Testis (tissue), 3 donors: ENCODE data around the gene OR10G3. TPM values are rescaled to one million over a fixed set of nuclear protein-coding genes. Genes with fewer than 3 reads are reported as not detected.

Experiments
- DNase-seq: peaks from one replicate; pipeline ENCODE4 v3.0.0-alpha.2; 2019
- H3K27ac ChIP-seq, 2 donors: fragments of 200-600 bp; sonication (generic); one replicate each; pipeline ENCODE4 v1.5.1; 2019
- H3K27me3 ChIP-seq: fragments of 200-600 bp; sonication (generic); one replicate; pipeline ENCODE4 v1.5.1; 2019
- H3K36me3 ChIP-seq: fragments of 200-600 bp; sonication (generic); one replicate; pipeline ENCODE4 v1.5.1; 2017; ENCODE audit warnings: low read depth; ENCODE audit errors: missing control alignments
- H3K4me1 ChIP-seq: fragments of 200-600 bp; sonication (generic); one replicate; pipeline ENCODE4 v1.5.1; 2019
- H3K4me3 ChIP-seq, 2 donors: fragments of 200-600 bp; sonication (generic); one replicate each; pipeline ENCODE4 v1.5.1; 2017 to 2019
- H3K9me3 ChIP-seq: fragments of 200-600 bp; sonication (generic); one replicate; pipeline ENCODE4 v1.5.1; 2017
- POLR2A ChIP-seq: fragments of 450-650 bp; IDR thresholded peaks from one replicate; pipeline ENCODE4 v1.6.1; 2017; ENCODE audit warnings: antibody characterized with exemption, mild to moderate bottlenecking, moderate library complexity
- WGBS, 2 donors: methylation state at CpG; one replicate each; pipeline ENCODE4 v1.1.5; 2018; 5-methylcytosine and 5-hydroxymethylcytosine counted together
- intact Hi-C: fragments of 100-400 bp; cut with DNase I; formaldehyde crosslinking; loops from one replicate; pipeline ENCODE4 v1.15.1; 2023; ENCODE audit warnings: low total_unique reads
- polyA plus RNA-seq: library from polyadenylated mRNA; stranded (reverse); fragments of 350-450 nt; fragmentation: Illumina TruSeq; extraction: RNeasy Lipid Tissue Mini Kit (QIAGEN cat#74804); gene quantifications from one replicate; pipeline ENCODE4 v1.2.3, GENCODE V29; 2014; ENCODE audit warnings: low read depth, low replicate concordance; ENCODE audit not compliant: insufficient read depth
- total RNA-seq, 2 donors: library from RNA; depleted of rRNA; stranded (reverse); fragments of >200 nt; gene quantifications; one replicate each; pipeline ENCODE4 v1.2.3, GENCODE V29; 2016
- TF ChIP-seq, protein P1 (sequence below), 3 experiments: fragments of 450-650 bp in 2 of 3; fragments of 200-600 bp in 1 of 3; sonication (generic) in 1 of 3; IDR thresholded peaks; one replicate each; pipeline ENCODE4 v1.5.1; 2016 to 2019; ENCODE audit warnings: antibody characterized with exemption in 3 of 3, mild to moderate bottlenecking in 2 of 3, moderate library complexity in 1 of 3

Gene OR10G3
- total and polyA plus RNA-seq, 3 donors from 2014 or later = not detected

DNA sequence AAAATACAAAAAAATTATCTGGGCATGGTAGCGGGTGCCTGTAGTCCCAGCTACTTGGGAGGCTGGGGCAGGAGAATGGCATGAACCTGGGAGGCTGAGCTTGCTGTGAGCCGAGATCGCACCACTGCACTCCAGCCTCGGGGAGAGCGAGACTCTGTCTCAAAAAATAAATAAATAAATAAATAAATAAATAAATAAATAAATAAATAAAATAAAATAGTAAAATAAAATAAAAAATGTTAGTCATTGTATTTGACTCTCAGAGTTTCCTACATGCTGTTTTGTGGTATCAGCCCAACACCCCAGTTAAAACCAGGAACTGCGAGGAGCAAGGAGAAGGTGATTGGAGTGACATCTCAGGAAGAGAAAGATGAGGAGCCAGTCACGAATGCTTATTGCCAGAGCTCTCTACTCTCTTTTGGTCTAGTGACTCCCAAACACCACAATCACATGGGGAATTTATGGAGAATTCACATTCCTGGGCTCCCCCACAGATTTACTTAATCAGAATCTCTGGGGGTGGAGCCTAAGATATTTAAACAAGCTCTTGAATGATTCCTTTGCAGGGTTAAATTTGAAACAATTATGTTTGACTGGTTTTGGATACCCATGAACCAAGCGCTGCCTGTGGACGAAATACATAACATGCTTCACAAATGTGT lies 38.3 kb downstream of the OR10G3 start:
- no peaks in the 10 kb centered on the region for H3K4me1 ChIP-seq
- TF ChIP-seq, protein P1, sequence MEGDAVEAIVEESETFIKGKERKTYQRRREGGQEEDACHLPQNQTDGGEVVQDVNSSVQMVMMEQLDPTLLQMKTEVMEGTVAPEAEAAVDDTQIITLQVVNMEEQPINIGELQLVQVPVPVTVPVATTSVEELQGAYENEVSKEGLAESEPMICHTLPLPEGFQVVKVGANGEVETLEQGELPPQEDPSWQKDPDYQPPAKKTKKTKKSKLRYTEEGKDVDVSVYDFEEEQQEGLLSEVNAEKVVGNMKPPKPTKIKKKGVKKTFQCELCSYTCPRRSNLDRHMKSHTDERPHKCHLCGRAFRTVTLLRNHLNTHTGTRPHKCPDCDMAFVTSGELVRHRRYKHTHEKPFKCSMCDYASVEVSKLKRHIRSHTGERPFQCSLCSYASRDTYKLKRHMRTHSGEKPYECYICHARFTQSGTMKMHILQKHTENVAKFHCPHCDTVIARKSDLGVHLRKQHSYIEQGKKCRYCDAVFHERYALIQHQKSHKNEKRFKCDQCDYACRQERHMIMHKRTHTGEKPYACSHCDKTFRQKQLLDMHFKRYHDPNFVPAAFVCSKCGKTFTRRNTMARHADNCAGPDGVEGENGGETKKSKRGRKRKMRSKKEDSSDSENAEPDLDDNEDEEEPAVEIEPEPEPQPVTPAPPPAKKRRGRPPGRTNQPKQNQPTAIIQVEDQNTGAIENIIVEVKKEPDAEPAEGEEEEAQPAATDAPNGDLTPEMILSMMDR (IDR thresholded peaks at IDR 0.05) = no peak
- TF ChIP-seq POLR2A = no peak
- H3K4me3 ChIP-seq = no peak overlapping the region
- 86 to 88% methylated on average over 9 of the region's 9 CpGs for WGBS, 2 donors
- H3K27me3 ChIP-seq = no peaks in the 10 kb centered on the region
- H3K9me3 ChIP-seq = no peaks in the 10 kb centered on the region
- no peak overlapping the region for H3K27ac ChIP-seq
- H3K36me3 ChIP-seq = no peaks in the 10 kb centered on the region
- no peak for DNase-seq
- intact Hi-C loops = no loop called here

DNA sequence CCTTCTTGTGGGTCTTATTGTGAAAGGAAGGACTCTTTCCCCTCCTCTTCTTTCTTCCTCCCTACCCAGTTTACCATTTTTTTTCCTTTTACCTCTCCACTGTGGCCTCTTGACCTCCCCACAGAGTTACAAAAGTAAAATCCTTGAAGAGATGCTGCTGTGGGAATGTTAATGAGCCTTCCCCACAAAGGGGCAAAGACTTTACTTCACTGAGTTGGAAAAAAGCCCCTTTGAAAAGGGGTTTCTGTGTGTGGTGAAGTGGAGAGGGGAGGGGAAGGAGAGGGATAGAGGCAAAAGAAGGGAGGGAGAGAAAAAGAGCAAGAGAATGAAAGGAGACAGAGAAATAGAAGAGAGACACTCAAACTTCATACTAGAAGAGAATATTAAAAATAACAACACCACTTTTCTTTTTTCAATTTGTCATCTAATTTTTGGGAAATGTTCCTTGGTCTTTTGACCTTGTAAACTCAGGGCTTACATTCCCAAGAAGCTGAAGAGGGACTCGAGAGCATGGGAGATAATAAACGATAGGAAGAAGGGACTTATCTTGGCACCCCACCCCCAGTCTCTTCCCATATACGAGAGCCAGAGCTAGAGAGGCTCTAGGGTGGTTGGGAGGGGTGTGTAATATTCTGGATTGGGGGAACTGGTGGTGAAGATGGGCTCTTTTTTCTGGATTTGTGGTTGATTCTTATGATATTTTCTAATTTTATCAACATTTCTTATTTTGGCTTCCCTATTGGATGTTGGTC lies 40.5 kb downstream of the OR10G3 start:
- TF ChIP-seq, protein P1 (IDR thresholded peaks at IDR 0.05) = no peak
- no peak for TF ChIP-seq POLR2A
- Histone ChIP-seq H3K36me3 (no peaks in the 10 kb centered on the region), H3K27me3 (no peaks in the 10 kb centered on the region), H3K9me3 (no peaks in the 10 kb centered on the region), H3K4me1 (peaks cover 4% of the 10 kb centered on the region), H3K4me3 (no peak overlapping the region), H3K27ac (no peak overlapping the region)
- intact Hi-C loops = no loop called here
- WGBS, 2 donors = 39 to 48% methylated on average over 3 of the region's 3 CpGs
- DNase-seq = no peak

DNA sequence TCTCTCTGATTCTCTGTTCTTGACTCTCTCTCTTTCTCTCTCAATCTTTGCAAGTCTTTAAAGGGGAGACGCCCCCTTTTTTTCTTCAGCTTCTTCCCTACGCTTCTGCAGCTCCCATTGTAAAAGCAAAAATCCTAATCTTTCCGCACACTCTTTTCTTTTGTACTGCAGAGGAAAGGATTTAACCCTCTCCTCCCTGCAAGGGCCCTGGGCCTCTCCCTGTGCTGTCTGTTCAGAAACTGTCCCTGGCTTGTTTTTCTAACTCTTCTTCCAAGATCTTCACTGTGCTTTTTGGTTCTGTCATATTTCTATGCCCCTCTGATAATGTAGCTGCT lies 42.8 kb downstream of the OR10G3 start:
- H3K4me1 ChIP-seq = peaks cover 4% of the 10 kb centered on the region
- TF ChIP-seq, protein P1 (IDR thresholded peaks at IDR 0.05) = no peak
- no peak for TF ChIP-seq POLR2A
- peak overlapping the region; percentile 6 to 45 for H3K4me3 ChIP-seq
- 1 to 5% methylated on average over 3 of the region's 3 CpGs for WGBS, 2 donors
- no peaks in the 10 kb centered on the region for H3K27me3 ChIP-seq
- intact Hi-C loops = no loop called here
- DNase-seq = no peak
- no peaks in the 10 kb centered on the region for H3K9me3 ChIP-seq
- H3K36me3 ChIP-seq = no peaks in the 10 kb centered on the region
- H3K27ac ChIP-seq = no peak overlapping the region

DNA sequence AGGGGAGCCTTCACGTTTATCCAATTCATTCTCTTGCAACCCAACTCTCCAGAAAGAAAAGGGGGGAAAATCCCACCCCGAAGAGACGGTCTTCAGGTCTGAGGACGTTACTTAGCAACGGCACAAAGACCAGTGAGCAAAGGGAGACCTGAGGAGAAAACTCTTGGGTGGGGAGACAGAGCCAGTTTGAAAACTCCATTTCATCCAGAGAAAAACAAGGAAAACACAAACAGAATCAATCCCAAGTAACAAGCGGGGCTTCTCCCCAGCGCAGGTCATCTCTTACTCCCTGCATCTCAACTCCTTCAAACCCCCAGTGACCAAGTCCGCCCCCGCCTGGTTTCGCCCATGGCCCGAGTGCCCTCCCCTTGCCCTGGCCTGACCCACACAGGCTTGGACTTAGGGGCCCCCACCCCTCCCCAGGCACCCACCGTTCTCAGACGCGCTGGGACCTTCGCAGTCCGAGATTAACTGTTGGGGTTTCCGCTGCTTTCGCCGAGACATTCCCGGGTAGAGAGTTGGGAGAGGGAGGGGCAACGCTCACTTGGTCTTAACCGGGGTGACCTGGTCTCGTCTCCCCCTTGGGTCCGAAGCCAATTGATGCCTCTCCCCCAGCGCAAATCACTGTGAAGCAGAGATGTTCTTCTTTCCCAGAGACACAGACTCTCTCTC lies 43.3 kb downstream of the OR10G3 start:
- peaks cover 4% of the 10 kb centered on the region for H3K4me1 ChIP-seq
- no peaks in the 10 kb centered on the region for H3K36me3 ChIP-seq
- H3K4me3 ChIP-seq = peak overlapping the region; percentile 6 to 45
- intact Hi-C loops = no loop called here
- 1 to 4% methylated on average over 25 of the region's 25 CpGs for WGBS, 2 donors
- H3K27me3 ChIP-seq = no peaks in the 10 kb centered on the region
- no peak overlapping the region for H3K27ac ChIP-seq
- no peak for DNase-seq
- no peaks in the 10 kb centered on the region for H3K9me3 ChIP-seq
- TF ChIP-seq POLR2A = no peak
- TF ChIP-seq, protein P1 (IDR thresholded peaks at IDR 0.05) = no peak
